ENCODE measurements around the gene SRF. TPM values are rescaled to one million over a fixed set of nuclear protein-coding genes. Genes with fewer than 3 reads are reported as not detected.

The SRF gene
- total RNA-seq, 1 experiment from 2014 or later: 33.2 TPM

DNA sequence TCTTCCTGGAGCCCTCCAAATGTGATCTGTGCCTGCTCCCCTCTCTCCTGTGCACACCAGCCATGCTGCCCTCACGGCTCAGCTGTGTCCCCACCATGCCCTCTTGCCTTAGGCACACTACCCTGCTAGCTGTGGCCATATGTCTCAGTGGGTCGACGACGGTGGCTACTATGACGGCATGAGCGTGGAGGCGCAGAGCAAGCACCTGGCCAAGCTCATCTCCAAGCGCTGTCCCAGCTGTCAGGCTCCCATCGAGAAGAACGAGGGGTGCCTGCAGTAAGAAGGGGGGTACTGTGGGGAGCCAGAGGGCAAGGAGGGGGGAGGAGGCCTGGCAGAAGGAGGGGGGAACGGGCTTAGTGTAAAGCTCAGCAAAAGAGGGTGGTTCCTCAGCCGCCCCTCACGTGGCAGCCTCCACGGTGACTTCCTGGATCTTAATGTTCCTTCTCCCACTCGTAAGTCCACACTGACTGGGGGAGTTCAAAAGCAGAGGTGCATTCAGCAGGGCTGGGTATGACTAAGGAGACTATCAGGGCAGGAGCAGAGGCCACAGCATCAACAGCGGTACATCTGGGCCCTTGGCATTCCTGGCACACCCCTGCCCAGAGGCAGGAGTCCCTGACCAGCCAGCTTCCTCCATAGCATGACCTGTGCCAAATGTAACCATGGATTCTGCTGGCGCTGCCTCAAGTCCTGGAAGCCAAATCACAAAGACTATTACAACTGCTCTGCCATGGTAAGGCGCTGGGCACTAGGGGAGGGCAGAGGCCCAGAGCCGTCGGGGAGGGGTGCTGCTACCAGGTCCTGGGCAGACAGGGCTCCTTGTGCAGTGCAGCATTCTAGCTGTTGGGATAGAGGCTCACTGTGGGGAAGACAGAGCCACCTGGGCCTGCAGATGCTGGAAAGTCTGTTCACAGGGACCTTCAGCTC, 50.2 kb downstream of the SRF start:
- POLR2A ChIA-PET (ENCODE audit: low non-redundant PET): interaction anchor here (0.5 kb wide), 1 partner anchor 17 kb away, joined by 6 read pairs; no protein-coding TSS in a partner anchor
- Histone ChIP-seq H3K27me3 (replicated peaks; ENCODE audit: insufficient read depth, low read depth, low read length, poor library complexity) (no peaks in the 10 kb centered on the region), H3K27ac (ENCODE audit: low read depth, low read length, poor library complexity, severe bottlenecking) (no peak overlapping the region), H3K4me3 (ENCODE audit: low read depth, low read length, poor library complexity, severe bottlenecking) (no peak overlapping the region), H3K4me1 (ENCODE audit: insufficient read depth, low read length, poor library complexity, severe bottlenecking) (no peaks in the 10 kb centered on the region), H3K9me3 (ENCODE audit: low read depth, low read length, poor library complexity, severe bottlenecking) (no peaks in the 10 kb centered on the region), H3K36me3 (ENCODE audit: insufficient read depth, low read length, poor library complexity, severe bottlenecking) (peaks cover 18% of the 10 kb centered on the region)
- no TSS peak for BruUV-seq (replicated peaks)
- CTCF ChIA-PET: no interaction called here
- intact Hi-C loops (cut with micrococcal nuclease; ENCODE audit: unreplicated experiment): no loop called here
- no peak for TF ChIP-seq EZH2 (IDR thresholded peaks at IDR 0.05; ENCODE audit: borderline replicate concordance, low read depth, low read length, poor library complexity, severe bottlenecking)
- TF ChIP-seq, protein P1, sequence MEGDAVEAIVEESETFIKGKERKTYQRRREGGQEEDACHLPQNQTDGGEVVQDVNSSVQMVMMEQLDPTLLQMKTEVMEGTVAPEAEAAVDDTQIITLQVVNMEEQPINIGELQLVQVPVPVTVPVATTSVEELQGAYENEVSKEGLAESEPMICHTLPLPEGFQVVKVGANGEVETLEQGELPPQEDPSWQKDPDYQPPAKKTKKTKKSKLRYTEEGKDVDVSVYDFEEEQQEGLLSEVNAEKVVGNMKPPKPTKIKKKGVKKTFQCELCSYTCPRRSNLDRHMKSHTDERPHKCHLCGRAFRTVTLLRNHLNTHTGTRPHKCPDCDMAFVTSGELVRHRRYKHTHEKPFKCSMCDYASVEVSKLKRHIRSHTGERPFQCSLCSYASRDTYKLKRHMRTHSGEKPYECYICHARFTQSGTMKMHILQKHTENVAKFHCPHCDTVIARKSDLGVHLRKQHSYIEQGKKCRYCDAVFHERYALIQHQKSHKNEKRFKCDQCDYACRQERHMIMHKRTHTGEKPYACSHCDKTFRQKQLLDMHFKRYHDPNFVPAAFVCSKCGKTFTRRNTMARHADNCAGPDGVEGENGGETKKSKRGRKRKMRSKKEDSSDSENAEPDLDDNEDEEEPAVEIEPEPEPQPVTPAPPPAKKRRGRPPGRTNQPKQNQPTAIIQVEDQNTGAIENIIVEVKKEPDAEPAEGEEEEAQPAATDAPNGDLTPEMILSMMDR (conservative IDR thresholded peaks at IDR 0.05; ENCODE audit: low read depth, low read length): no peak
- DNase-seq (ENCODE audit: low spot score): no peak

- ChIA-PET POLR2A (ENCODE audit: low non-redundant PET) (no interaction called here), CTCF (no interaction called here)
- intact Hi-C loops (cut with micrococcal nuclease; ENCODE audit: unreplicated experiment): no loop called here
- H3K27ac ChIP-seq (ENCODE audit: low read depth, low read length, poor library complexity, severe bottlenecking): no peak overlapping the region
- no peak for DNase-seq (ENCODE audit: low spot score)
- no peak for TF ChIP-seq EZH2 (IDR thresholded peaks at IDR 0.05; ENCODE audit: borderline replicate concordance, low read depth, low read length, poor library complexity, severe bottlenecking)
- H3K4me1 ChIP-seq (ENCODE audit: insufficient read depth, low read length, poor library complexity, severe bottlenecking): no peaks in the 10 kb centered on the region
- no peak overlapping the region for H3K4me3 ChIP-seq (ENCODE audit: low read depth, low read length, poor library complexity, severe bottlenecking)
- no TSS peak for BruUV-seq (replicated peaks)
- no peaks in the 10 kb centered on the region for H3K9me3 ChIP-seq (ENCODE audit: low read depth, low read length, poor library complexity, severe bottlenecking)
- peaks cover 17% of the 10 kb centered on the region for H3K36me3 ChIP-seq (ENCODE audit: insufficient read depth, low read length, poor library complexity, severe bottlenecking)
- no peaks in the 10 kb centered on the region for H3K27me3 ChIP-seq (replicated peaks; ENCODE audit: insufficient read depth, low read depth, low read length, poor library complexity)
Measured at GRCh38 chr6:43222418-43223059, 51.5 kb downstream of the SRF start.

DNA sequence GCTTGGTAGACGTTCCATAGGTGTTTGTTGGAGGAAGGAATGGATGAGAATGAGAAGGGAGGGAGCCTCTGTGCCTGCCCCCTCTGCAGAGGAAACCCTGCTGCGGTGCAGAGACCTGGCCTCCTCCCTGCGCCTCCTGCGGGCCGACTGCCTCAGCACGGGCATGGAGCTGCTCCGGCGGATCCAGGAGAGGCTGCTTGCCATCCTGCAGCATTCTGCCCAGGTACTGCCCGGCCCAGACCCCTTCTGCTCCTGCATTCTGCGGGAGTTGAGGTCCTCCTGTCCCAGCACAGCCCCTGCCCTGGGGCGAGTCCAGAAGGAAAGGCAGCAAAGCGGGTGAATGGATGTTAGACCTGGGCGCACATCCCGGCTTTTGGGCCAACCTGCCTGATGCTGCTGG, 52.1 kb downstream of the SRF start:
- no peaks in the 10 kb centered on the region for H3K27me3 ChIP-seq (replicated peaks; ENCODE audit: insufficient read depth, low read depth, low read length, poor library complexity)
- no peak overlapping the region for H3K27ac ChIP-seq (ENCODE audit: low read depth, low read length, poor library complexity, severe bottlenecking)
- POLR2A ChIA-PET (ENCODE audit: low non-redundant PET): no interaction called here
- intact Hi-C loops (cut with micrococcal nuclease; ENCODE audit: unreplicated experiment): no loop called here
- no peak for TF ChIP-seq EZH2 (IDR thresholded peaks at IDR 0.05; ENCODE audit: borderline replicate concordance, low read depth, low read length, poor library complexity, severe bottlenecking)
- TF ChIP-seq, protein P1 (conservative IDR thresholded peaks at IDR 0.05; ENCODE audit: low read depth, low read length): no peak
- CTCF ChIA-PET: no interaction called here
- no peak for DNase-seq (ENCODE audit: low spot score)
- H3K4me3 ChIP-seq (ENCODE audit: low read depth, low read length, poor library complexity, severe bottlenecking): no peak overlapping the region
- H3K4me1 ChIP-seq (ENCODE audit: insufficient read depth, low read length, poor library complexity, severe bottlenecking): no peaks in the 10 kb centered on the region
- peaks cover 17% of the 10 kb centered on the region for H3K36me3 ChIP-seq (ENCODE audit: insufficient read depth, low read length, poor library complexity, severe bottlenecking)
- no TSS peak for BruUV-seq (replicated peaks)
- no peaks in the 10 kb centered on the region for H3K9me3 ChIP-seq (ENCODE audit: low read depth, low read length, poor library complexity, severe bottlenecking)

Data from A673 (cell line).